ENCODE data around the gene NR2E3.

GRCh38 chr15:71810256-71811035, at the start of gene NR2E3:
- TF ChIP-seq CTCF (IDR thresholded peaks at IDR 0.05; ENCODE audit: insufficient read depth, low read depth, low read length) = no peak
- TF ChIP-seq EZH2 (IDR thresholded peaks at IDR 0.05; ENCODE audit: insufficient read depth, low read length) = no peak

Measured in astrocyte (in vitro differentiated cells and primary cell).